HepG2 (cell line): ENCODE results near the gene MAGEB4. TPM values are rescaled to one million over a fixed set of nuclear protein-coding genes. Genes with fewer than 3 reads are reported as not detected.

Experiments used
- ATAC-seq: fragments of 200-7000 bp; cut with Tn5 transposase; 3 replicates; pipeline ENCODE4 v1.9.1; 2020; ENCODE audit warnings: mild to moderate bottlenecking, moderate library complexity
- BruUV-seq: library from RNA; stranded (reverse); fragments of 400-500 nt; replicated peaks from 2 replicates; lab custom pipeline; 2021; lab: Mats Ljungman, UMichigan
- CTCF ChIA-PET: fragments of 300-600 bp; formaldehyde crosslinking; extraction: SDS; loops from one replicate; lab custom pipeline; 2021; ENCODE audit warnings: low total read pairs, inconsistent platforms, low intra/inter-chr PET ratio; lab: Yijun Ruan, JAX
- POLR2A ChIA-PET: fragments of 350-600 bp; sonication (Branson Sonifier 250); formaldehyde crosslinking; loops from one replicate; lab custom pipeline; 2020; ENCODE audit warnings: antibody characterized with exemption, inconsistent platforms; lab: Yijun Ruan, JAX
- DNase-seq: peaks from one replicate; pipeline ENCODE4 v3.0.0-alpha.2; 2015; ENCODE audit warnings: low spot score
- FAIRE-seq: peaks from 3 replicates; lab custom pipeline; 2011; peaks lifted over from hg19 to GRCh38; lab: Jason Lieb, UNC
- H2AFZ ChIP-seq: one replicate; pipeline ENCODE4 v1.6.1; 2011; ENCODE audit warnings: low read length, inconsistent platforms
- H3K27ac ChIP-seq: fragments of 300-600 bp; 3 replicates; pipeline ENCODE4 v1.8.0; 2011; ENCODE audit warnings: mixed run types, mild to moderate bottlenecking, mixed read lengths, low read length, inconsistent platforms; ENCODE audit not compliant: insufficient read depth; ENCODE audit errors: extremely low read length
- H3K27me3 ChIP-seq, 2 experiments: fragments of 200-600 bp in 1 of 2; 2 replicates in 1 of 2; 3 replicates in 1 of 2; pipeline versions ENCODE4 v1.6.0 to v1.8.0; 2011; ENCODE audit warnings: low read length in 2 of 2, mild to moderate bottlenecking in 2 of 2, moderate library complexity in 2 of 2, inconsistent platforms in 1 of 2; ENCODE audit not compliant: insufficient read depth in 2 of 2, control insufficient read depth in 1 of 2
- H3K36me3 ChIP-seq, 2 experiments: fragments of 200-600 bp in 1 of 2; replicated peaks in 1 of 2; 2 replicates in 1 of 2; 3 replicates in 1 of 2; pipeline versions ENCODE4 v1.5.1 to v1.8.0; 2011; ENCODE audit warnings: low read length in 2 of 2, inconsistent platforms in 1 of 2; ENCODE audit not compliant: insufficient read depth in 2 of 2, control insufficient read depth in 1 of 2
- H3K4me1 ChIP-seq: 2 replicates; pipeline ENCODE4 v1.5.1; 2012; ENCODE audit warnings: low read length, inconsistent platforms; ENCODE audit not compliant: insufficient read depth
- H3K4me2 ChIP-seq: 2 replicates; pipeline ENCODE4 v1.6.0; 2011; ENCODE audit warnings: low read depth, low read length, inconsistent platforms
- H3K4me3 ChIP-seq, 3 experiments: fragments of 200-600 bp in 1 of 3; sonication (generic), shearing (Covaris generic) in 1 of 3; replicated peaks in 1 of 3; 2 replicates each; pipeline ENCODE4 v1.5.1; 2011 to 2016; ENCODE audit warnings: low read length in 3 of 3, inconsistent platforms in 2 of 3, low read depth in 2 of 3, mild to moderate bottlenecking in 2 of 3, control low read depth in 1 of 3, mixed read lengths in 1 of 3; ENCODE audit not compliant: insufficient read depth in 1 of 3
- H3K79me2 ChIP-seq: one replicate; pipeline ENCODE4 v1.6.1; 2011; ENCODE audit warnings: low read length, inconsistent platforms; ENCODE audit not compliant: insufficient read depth
- H3K9ac ChIP-seq: 2 replicates; pipeline ENCODE4 v1.6.0; 2011; ENCODE audit warnings: mild to moderate bottlenecking, low read depth, low read length, inconsistent platforms; ENCODE audit not compliant: insufficient read depth
- H3K9me3 ChIP-seq: 2 replicates; pipeline ENCODE4 v1.5.1; 2012; ENCODE audit warnings: mild to moderate bottlenecking, low read length
- H4K20me1 ChIP-seq: 2 replicates; pipeline ENCODE4 v1.6.0; 2011; ENCODE audit warnings: inconsistent platforms, mild to moderate bottlenecking, low read length, moderate library complexity; ENCODE audit not compliant: insufficient read depth
- FOSL1 ChIP-seq: sonication (generic); formaldehyde crosslinking; IDR thresholded peaks from 2 replicates; pipeline ENCODE4 v1.9.0; 2021; ENCODE audit warnings: missing genetic modification reagents, borderline replicate concordance
- FOXM1 ChIP-seq: sonication (generic); formaldehyde crosslinking; IDR thresholded peaks from 2 replicates; pipeline ENCODE4 v1.5.0; 2020; ENCODE audit warnings: missing genetic modification reagents
- MED13 ChIP-seq: sonication (generic); formaldehyde crosslinking; IDR thresholded peaks from 2 replicates; pipeline ENCODE4 v1.5.0; 2020; ENCODE audit warnings: missing genetic modification reagents
- MEIS2 ChIP-seq: sonication (generic); formaldehyde crosslinking; IDR thresholded peaks from 2 replicates; pipeline ENCODE4 v1.9.0; 2021; ENCODE audit warnings: mild to moderate bottlenecking, missing genetic modification reagents
- ZBTB7B ChIP-seq: sonication (generic); formaldehyde crosslinking; IDR thresholded peaks from 2 replicates; pipeline ENCODE4 v1.4.0; 2020; ENCODE audit warnings: missing genetic modification reagents
- ZNF10 ChIP-seq: sonication (generic); formaldehyde crosslinking; IDR thresholded peaks from 2 replicates; pipeline ENCODE4 v1.4.0; 2020; ENCODE audit warnings: mild to moderate bottlenecking, low read depth, missing genetic modification reagents, borderline replicate concordance
- ZNF724P ChIP-seq: sonication (generic); formaldehyde crosslinking; IDR thresholded peaks from 2 replicates; pipeline ENCODE4 v1.8.0; 2022; ENCODE audit warnings: missing genetic modification reagents, borderline replicate concordance
- WGBS: methylation state at CpG from one replicate; pipeline ENCODE4 v1.1.6; 2017; ENCODE audit warnings: low lambda C conversion rate; 5-methylcytosine and 5-hydroxymethylcytosine counted together
- in situ Hi-C: cut with HindIII; loops from 2 replicates; pipeline ENCODE4 v1.10.0; 2017; ENCODE audit warnings: low pct_unique_long_range_greater_than_20kb; ENCODE audit not compliant: extremely low pct_ligation_motif_present
- intact Hi-C: fragments of 100-400 bp; cut with micrococcal nuclease; formaldehyde crosslinking; loops from one replicate; pipeline ENCODE4 v1.10.0; 2022; ENCODE audit not compliant: unreplicated experiment
- polyA plus RNA-seq, 8 experiments: library from polyadenylated mRNA; depleted of rRNA in 3 of 8; stranded (reverse) in 7 of 8; unstranded in 1 of 8; fragments of >200 nt; fragmentation: Illumina TruSeq in 4 of 8; extraction: Trizol in 4 of 8; gene quantifications; 2 replicates each; pipeline versions ENCODE4 v1.2.1 to v1.2.3, GENCODE V29; 2011 to 2016; ENCODE audit warnings: low read depth in 4 of 8, missing spikeins in 1 of 8, mixed read lengths in 1 of 8; ENCODE audit not compliant: insufficient read depth in 1 of 8
- total RNA-seq, 5 experiments: library from RNA; depleted of rRNA; stranded (reverse); fragments of >200 nt; fragmentation: Illumina TruSeq; extraction: Trizol; gene quantifications; 2 replicates each; pipeline ENCODE4 v1.2.3, GENCODE V29; 2016; ENCODE audit warnings: low read depth in 1 of 5
- TF ChIP-seq, protein P1 (sequence below): sonication (generic); formaldehyde crosslinking; IDR thresholded peaks from 2 replicates; pipeline ENCODE4 v1.4.0; 2020; ENCODE audit warnings: missing genetic modification reagents
- TF ChIP-seq, protein P2 (sequence below): sonication (generic); formaldehyde crosslinking; IDR thresholded peaks from 2 replicates; pipeline ENCODE4 v1.5.0; 2020; ENCODE audit warnings: mild to moderate bottlenecking, missing genetic modification reagents, moderate library complexity
- TF ChIP-seq, protein P3 (sequence below): sonication (generic); formaldehyde crosslinking; conservative IDR thresholded peaks from 2 replicates; pipeline ENCODE4 v1.4.0; 2020; ENCODE audit warnings: mild to moderate bottlenecking, missing genetic modification reagents, moderate library complexity
- TF ChIP-seq, protein P4 (sequence below): sonication (generic); formaldehyde crosslinking; IDR thresholded peaks from 2 replicates; pipeline ENCODE4 v1.4.0; 2020; ENCODE audit warnings: missing genetic modification reagents

Gene MAGEB4
- total and polyA plus RNA-seq, 2 of the 13 experiments (the other 11 are each of a cell fraction or from before 2014, with no cell fraction given): not detected

DNA sequence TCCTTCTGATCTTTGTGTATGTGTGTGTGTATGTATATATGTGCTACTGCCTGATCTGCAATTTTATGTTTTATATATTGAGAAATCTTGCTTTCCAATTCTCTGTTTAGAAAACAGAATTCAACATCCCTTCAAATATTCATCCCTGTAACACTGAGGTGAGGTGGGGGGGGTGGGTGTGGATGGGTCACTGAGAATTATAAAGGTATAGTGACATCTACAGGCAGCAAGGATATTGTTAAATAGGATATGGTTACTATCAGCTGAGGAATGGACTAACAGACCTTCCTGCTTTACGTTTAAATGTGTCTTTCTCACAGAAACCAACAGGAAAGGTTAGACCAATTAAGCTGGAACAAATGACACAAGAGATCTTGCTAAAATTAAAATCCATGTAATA, 45.5 kb upstream of the MAGEB4 start:
- Histone ChIP-seq H3K9me3 (no peaks in the 10 kb centered on the region), H3K4me1 (no peaks in the 10 kb centered on the region), H3K27me3 (no peaks in the 10 kb centered on the region), H3K9ac (no peak overlapping the region), H4K20me1 (no peaks in the 10 kb centered on the region), H3K27ac (no peak overlapping the region), H3K79me2 (no peaks in the 10 kb centered on the region), H2AFZ (no peak overlapping the region), H3K4me2 (no peak overlapping the region), H3K36me3 (no peaks in the 10 kb centered on the region), H3K4me3 (no peak overlapping the region)
- in situ Hi-C loops (no loop called here), intact Hi-C loops (no loop called here)
- ChIA-PET POLR2A (no interaction called here), CTCF (no interaction called here)
- 0% methylated on average over 1 of the region's 1 CpG for WGBS
- TF ChIP-seq, protein P1, sequence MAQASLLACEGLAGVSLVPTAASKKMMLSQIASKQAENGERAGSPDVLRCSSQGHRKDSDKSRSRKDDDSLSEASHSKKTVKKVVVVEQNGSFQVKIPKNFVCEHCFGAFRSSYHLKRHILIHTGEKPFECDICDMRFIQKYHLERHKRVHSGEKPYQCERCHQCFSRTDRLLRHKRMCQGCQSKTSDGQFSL (CRISPR knock-in tag): peak; percentile 63; the same call in 1 of the 2 replicates
- TF ChIP-seq FOXM1 (CRISPR knock-in tag): no peak
- TF ChIP-seq, protein P2, sequence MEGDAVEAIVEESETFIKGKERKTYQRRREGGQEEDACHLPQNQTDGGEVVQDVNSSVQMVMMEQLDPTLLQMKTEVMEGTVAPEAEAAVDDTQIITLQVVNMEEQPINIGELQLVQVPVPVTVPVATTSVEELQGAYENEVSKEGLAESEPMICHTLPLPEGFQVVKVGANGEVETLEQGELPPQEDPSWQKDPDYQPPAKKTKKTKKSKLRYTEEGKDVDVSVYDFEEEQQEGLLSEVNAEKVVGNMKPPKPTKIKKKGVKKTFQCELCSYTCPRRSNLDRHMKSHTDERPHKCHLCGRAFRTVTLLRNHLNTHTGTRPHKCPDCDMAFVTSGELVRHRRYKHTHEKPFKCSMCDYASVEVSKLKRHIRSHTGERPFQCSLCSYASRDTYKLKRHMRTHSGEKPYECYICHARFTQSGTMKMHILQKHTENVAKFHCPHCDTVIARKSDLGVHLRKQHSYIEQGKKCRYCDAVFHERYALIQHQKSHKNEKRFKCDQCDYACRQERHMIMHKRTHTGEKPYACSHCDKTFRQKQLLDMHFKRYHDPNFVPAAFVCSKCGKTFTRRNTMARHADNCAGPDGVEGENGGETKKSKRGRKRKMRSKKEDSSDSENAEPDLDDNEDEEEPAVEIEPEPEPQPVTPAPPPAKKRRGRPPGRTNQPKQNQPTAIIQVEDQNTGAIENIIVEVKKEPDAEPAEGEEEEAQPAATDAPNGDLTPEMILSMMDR (CRISPR knock-in tag): peak; percentile 30
- ATAC-seq: peak; percentile 61; the same call in 2 of the 3 replicates
- FAIRE-seq: no peak
- no TSS peak for BruUV-seq
- DNase-seq: no peak

DNA sequence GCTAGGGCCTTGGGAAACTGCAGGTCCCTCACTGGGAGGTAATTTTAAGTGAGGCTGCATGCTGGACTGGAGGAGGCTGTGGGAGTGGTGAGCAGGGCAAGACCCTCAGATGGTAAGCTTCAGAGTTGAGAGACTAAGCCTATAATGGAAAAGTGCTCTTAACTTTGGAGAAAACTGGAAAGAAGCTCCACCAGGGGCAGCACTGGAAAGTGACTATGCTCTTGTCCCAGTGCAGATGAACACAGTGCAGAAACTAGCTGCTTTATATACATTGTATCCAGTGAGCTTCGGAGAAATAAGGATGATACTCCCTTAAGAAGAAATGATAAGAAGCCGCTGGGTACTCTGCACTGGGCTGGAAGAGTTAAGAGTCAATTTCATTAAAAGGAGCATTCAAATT, 29.6 kb upstream of the MAGEB4 start:
- H3K27ac ChIP-seq: no peak overlapping the region
- in situ Hi-C loops: no loop called here
- H3K27me3 ChIP-seq: no peaks in the 10 kb centered on the region
- H3K4me1 ChIP-seq: no peaks in the 10 kb centered on the region
- H3K79me2 ChIP-seq: no peaks in the 10 kb centered on the region
- no peaks in the 10 kb centered on the region for H3K9me3 ChIP-seq
- ATAC-seq (0 out of 3 replicates have a peak, but pooled peaks have one; percentile 33), FAIRE-seq (no peak), DNase-seq (no peak)
- WGBS: 0% methylated on average over 2 of the region's 2 CpGs
- no peak overlapping the region for H2AFZ ChIP-seq
- no peaks in the 10 kb centered on the region for H4K20me1 ChIP-seq
- TF ChIP-seq ZBTB7B (CRISPR knock-in tag) (no peak), MEIS2 (CRISPR knock-in tag) (no peak), FOSL1 (no peak), MED13 (CRISPR knock-in tag) (no peak), ZNF724P (CRISPR knock-in tag) (no peak), ZNF10 (CRISPR knock-in tag) (no peak)
- TF ChIP-seq, protein P3, sequence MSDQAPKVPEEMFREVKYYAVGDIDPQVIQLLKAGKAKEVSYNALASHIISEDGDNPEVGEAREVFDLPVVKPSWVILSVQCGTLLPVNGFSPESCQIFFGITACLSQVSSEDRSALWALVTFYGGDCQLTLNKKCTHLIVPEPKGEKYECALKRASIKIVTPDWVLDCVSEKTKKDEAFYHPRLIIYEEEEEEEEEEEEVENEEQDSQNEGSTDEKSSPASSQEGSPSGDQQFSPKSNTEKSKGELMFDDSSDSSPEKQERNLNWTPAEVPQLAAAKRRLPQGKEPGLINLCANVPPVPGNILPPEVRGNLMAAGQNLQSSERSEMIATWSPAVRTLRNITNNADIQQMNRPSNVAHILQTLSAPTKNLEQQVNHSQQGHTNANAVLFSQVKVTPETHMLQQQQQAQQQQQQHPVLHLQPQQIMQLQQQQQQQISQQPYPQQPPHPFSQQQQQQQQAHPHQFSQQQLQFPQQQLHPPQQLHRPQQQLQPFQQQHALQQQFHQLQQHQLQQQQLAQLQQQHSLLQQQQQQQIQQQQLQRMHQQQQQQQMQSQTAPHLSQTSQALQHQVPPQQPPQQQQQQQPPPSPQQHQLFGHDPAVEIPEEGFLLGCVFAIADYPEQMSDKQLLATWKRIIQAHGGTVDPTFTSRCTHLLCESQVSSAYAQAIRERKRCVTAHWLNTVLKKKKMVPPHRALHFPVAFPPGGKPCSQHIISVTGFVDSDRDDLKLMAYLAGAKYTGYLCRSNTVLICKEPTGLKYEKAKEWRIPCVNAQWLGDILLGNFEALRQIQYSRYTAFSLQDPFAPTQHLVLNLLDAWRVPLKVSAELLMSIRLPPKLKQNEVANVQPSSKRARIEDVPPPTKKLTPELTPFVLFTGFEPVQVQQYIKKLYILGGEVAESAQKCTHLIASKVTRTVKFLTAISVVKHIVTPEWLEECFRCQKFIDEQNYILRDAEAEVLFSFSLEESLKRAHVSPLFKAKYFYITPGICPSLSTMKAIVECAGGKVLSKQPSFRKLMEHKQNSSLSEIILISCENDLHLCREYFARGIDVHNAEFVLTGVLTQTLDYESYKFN (CRISPR knock-in tag): no peak
- TF ChIP-seq, protein P4, sequence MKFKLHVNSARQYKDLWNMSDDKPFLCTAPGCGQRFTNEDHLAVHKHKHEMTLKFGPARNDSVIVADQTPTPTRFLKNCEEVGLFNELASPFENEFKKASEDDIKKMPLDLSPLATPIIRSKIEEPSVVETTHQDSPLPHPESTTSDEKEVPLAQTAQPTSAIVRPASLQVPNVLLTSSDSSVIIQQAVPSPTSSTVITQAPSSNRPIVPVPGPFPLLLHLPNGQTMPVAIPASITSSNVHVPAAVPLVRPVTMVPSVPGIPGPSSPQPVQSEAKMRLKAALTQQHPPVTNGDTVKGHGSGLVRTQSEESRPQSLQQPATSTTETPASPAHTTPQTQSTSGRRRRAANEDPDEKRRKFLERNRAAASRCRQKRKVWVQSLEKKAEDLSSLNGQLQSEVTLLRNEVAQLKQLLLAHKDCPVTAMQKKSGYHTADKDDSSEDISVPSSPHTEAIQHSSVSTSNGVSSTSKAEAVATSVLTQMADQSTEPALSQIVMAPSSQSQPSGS (CRISPR knock-in tag): no peak
- intact Hi-C loops: no loop called here
- H3K4me3 ChIP-seq: no peak overlapping the region
- POLR2A ChIA-PET: no interaction called here
- H3K4me2 ChIP-seq: no peak overlapping the region
- no peak overlapping the region for H3K9ac ChIP-seq
- CTCF ChIA-PET: no interaction called here
- no peaks in the 10 kb centered on the region for H3K36me3 ChIP-seq
- no TSS peak for BruUV-seq
